ENCODE results near the gene TRIM72.

GRCh38 chr16:31277659-31278260 lies 63.8 kb downstream of the TRIM72 start:
- TF ChIP-seq CTCF (IDR thresholded peaks at IDR 0.05; ENCODE audit: low read depth, low read length) (no peak), EZH2phosphoT487 (IDR thresholded peaks at IDR 0.05; ENCODE audit: low read depth) (no peak)
